SK-N-SH treated with all-trans-retinoic acid at 6 μM for 48 hours (cell line): ENCODE data around the gene MYH11.

Experiments
- ATAC-seq: fragments of 200-7000 bp; cut with Tn5 transposase; 3 replicates; pipeline ENCODE4 v1.9.1; 2020; ENCODE audit warnings: mild to moderate bottlenecking, moderate library complexity
- ARNTL ChIP-seq: fragments of 450-650 bp; formaldehyde crosslinking; IDR thresholded peaks from 2 replicates; pipeline ENCODE4 v1.5.0; 2020; ENCODE audit warnings: low read depth, mild to moderate bottlenecking, moderate library complexity, borderline replicate concordance
- BACH2 ChIP-seq: fragments of 250-450 bp; sonication (Bioruptor Pico); IDR thresholded peaks from 2 replicates; pipeline ENCODE4 v1.9.0; 2021; ENCODE audit warnings: mild to moderate bottlenecking, borderline replicate concordance
- CSDC2 ChIP-seq: fragments of 250-450 bp; sonication (Bioruptor Pico); IDR thresholded peaks from 2 replicates; pipeline ENCODE4 v1.5.0; 2020; ENCODE audit warnings: mild to moderate bottlenecking, moderate library complexity
- ESRRG ChIP-seq: fragments of 250-450 bp; sonication (Bioruptor Pico); IDR thresholded peaks from 2 replicates; pipeline ENCODE4 v1.6.1; 2021; ENCODE audit warnings: mild to moderate bottlenecking
- GLIS3 ChIP-seq: fragments of 250-450 bp; sonication (Bioruptor Pico); IDR thresholded peaks from 2 replicates; pipeline ENCODE4 v1.5.0; 2020; ENCODE audit warnings: mild to moderate bottlenecking, moderate library complexity
- ISL1 ChIP-seq: fragments of 250-450 bp; sonication (Bioruptor Pico); IDR thresholded peaks from 2 replicates; pipeline ENCODE4 v2.1.2; 2022; ENCODE audit warnings: mild to moderate bottlenecking, moderate library complexity
- PPARA ChIP-seq: fragments of 250-450 bp; sonication (Bioruptor Pico); IDR thresholded peaks from 2 replicates; pipeline ENCODE4 v1.5.0; 2020; ENCODE audit warnings: mild to moderate bottlenecking, borderline replicate concordance
- RARB ChIP-seq: fragments of 250-450 bp; sonication (Bioruptor Pico); IDR thresholded peaks from 2 replicates; pipeline ENCODE4 v1.8.0; 2021; ENCODE audit warnings: mild to moderate bottlenecking, moderate library complexity
- SNAI2 ChIP-seq: fragments of 250-450 bp; sonication (Bioruptor Pico); IDR thresholded peaks from 2 replicates; pipeline ENCODE4 v1.5.0; 2020; ENCODE audit warnings: mild to moderate bottlenecking, moderate library complexity
- TCF4 ChIP-seq: fragments of 250-450 bp; sonication (Bioruptor Pico); IDR thresholded peaks from 2 replicates; pipeline ENCODE4 v1.8.0; 2021; ENCODE audit warnings: mild to moderate bottlenecking, moderate library complexity, borderline replicate concordance
- TOX ChIP-seq: fragments of 250-450 bp; sonication (Bioruptor Pico); IDR thresholded peaks from 2 replicates; pipeline ENCODE4 v1.8.0; 2021; ENCODE audit warnings: mild to moderate bottlenecking, moderate library complexity, borderline replicate concordance
- ZC3H10 ChIP-seq: fragments of 250-450 bp; sonication (Bioruptor Pico); IDR thresholded peaks from 2 replicates; pipeline ENCODE4 v1.5.1; 2021; ENCODE audit warnings: mild to moderate bottlenecking, moderate library complexity
- ZFP3 ChIP-seq: fragments of 250-450 bp; sonication (Bioruptor Pico); IDR thresholded peaks from 2 replicates; pipeline ENCODE4 v1.5.0; 2020; ENCODE audit warnings: mild to moderate bottlenecking, moderate library complexity
- ZFP30 ChIP-seq: fragments of 450-650 bp; formaldehyde crosslinking; IDR thresholded peaks from 2 replicates; pipeline ENCODE4 v1.5.0; 2022; ENCODE audit warnings: mild to moderate bottlenecking, moderate library complexity
- ZNF565 ChIP-seq: fragments of 450-650 bp; formaldehyde crosslinking; conservative IDR thresholded peaks from 2 replicates; pipeline ENCODE4 v1.5.0; 2020; ENCODE audit warnings: low read depth, mild to moderate bottlenecking, moderate library complexity
- ZNF70 ChIP-seq: fragments of 450-650 bp; formaldehyde crosslinking; IDR thresholded peaks from 2 replicates; pipeline ENCODE4 v1.5.0; 2020; ENCODE audit warnings: mild to moderate bottlenecking, moderate library complexity
- ZNF8 ChIP-seq: fragments of 450-650 bp; formaldehyde crosslinking; IDR thresholded peaks from 2 replicates; pipeline ENCODE4 v1.5.0; 2020; ENCODE audit warnings: mild to moderate bottlenecking, moderate library complexity
- TF ChIP-seq, protein P1 (sequence below): fragments of 250-450 bp; sonication (Bioruptor Pico); IDR thresholded peaks from 2 replicates; pipeline ENCODE4 v1.8.0; 2021; ENCODE audit warnings: low read depth, mild to moderate bottlenecking, moderate library complexity, borderline replicate concordance
- TF ChIP-seq, protein P2 (sequence below): fragments of 250-450 bp; sonication (Bioruptor Pico); IDR thresholded peaks from 2 replicates; pipeline ENCODE4 v1.8.0; 2020; ENCODE audit warnings: mild to moderate bottlenecking, moderate library complexity, borderline replicate concordance
- TF ChIP-seq, protein P3 (sequence below): fragments of 250-450 bp; sonication (Bioruptor Pico); IDR thresholded peaks from 2 replicates; pipeline ENCODE4 v1.5.0; 2020; ENCODE audit warnings: mild to moderate bottlenecking, moderate library complexity
- TF ChIP-seq, protein P4 (sequence below): fragments of 250-450 bp; sonication (Bioruptor Pico); IDR thresholded peaks from 2 replicates; pipeline ENCODE4 v1.5.1; 2020; ENCODE audit warnings: low read depth, mild to moderate bottlenecking, moderate library complexity

Gene MYH11

DNA sequence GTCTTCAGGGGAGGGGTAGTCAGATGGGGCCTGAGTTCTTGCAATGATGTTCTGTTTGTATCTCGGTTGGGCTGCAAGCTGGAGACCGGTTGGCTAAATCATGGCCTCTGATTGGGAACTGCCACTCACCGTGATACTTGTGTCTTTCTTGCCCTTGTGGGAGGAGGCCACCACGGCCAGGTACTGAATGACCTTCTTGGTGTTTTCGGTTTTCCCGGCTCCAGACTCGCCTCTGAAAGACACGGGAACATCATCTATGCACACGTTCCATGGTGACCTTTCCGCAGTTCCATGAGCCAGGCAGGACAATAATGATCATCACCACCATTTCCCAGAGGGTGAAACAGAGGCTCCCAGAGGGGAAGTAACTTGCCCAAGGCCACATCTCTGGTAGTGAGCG, 70.3 kb downstream of the MYH11 start:
- TF ChIP-seq GLIS3 (CRISPR knock-in tag), result no peak
- TF ChIP-seq, protein P1, sequence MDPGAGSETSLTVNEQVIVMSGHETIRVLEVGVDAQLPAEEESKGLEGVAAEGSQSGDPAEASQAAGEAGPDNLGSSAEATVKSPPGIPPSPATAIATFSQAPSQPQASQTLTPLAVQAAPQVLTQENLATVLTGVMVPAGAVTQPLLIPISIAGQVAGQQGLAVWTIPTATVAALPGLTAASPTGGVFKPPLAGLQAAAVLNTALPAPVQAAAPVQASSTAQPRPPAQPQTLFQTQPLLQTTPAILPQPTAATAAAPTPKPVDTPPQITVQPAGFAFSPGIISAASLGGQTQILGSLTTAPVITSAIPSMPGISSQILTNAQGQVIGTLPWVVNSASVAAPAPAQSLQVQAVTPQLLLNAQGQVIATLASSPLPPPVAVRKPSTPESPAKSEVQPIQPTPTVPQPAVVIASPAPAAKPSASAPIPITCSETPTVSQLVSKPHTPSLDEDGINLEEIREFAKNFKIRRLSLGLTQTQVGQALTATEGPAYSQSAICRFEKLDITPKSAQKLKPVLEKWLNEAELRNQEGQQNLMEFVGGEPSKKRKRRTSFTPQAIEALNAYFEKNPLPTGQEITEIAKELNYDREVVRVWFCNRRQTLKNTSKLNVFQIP, result no peak
- TF ChIP-seq CSDC2 (CRISPR knock-in tag), result no peak
- no peak for TF ChIP-seq ZFP30 (CRISPR knock-in tag)
- TF ChIP-seq, protein P2, sequence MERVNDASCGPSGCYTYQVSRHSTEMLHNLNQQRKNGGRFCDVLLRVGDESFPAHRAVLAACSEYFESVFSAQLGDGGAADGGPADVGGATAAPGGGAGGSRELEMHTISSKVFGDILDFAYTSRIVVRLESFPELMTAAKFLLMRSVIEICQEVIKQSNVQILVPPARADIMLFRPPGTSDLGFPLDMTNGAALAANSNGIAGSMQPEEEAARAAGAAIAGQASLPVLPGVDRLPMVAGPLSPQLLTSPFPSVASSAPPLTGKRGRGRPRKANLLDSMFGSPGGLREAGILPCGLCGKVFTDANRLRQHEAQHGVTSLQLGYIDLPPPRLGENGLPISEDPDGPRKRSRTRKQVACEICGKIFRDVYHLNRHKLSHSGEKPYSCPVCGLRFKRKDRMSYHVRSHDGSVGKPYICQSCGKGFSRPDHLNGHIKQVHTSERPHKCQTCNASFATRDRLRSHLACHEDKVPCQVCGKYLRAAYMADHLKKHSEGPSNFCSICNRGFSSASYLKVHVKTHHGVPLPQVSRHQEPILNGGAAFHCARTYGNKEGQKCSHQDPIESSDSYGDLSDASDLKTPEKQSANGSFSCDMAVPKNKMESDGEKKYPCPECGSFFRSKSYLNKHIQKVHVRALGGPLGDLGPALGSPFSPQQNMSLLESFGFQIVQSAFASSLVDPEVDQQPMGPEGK (CRISPR knock-in tag), result no peak
- no peak for TF ChIP-seq ZFP3 (CRISPR knock-in tag)
- TF ChIP-seq ESRRG (CRISPR knock-in tag), result no peak
- TF ChIP-seq ZC3H10, result no peak
- no peak for TF ChIP-seq TCF4 (CRISPR knock-in tag)
- no peak for TF ChIP-seq ARNTL (CRISPR knock-in tag)
- no peak for TF ChIP-seq ISL1 (CRISPR knock-in tag)
- no peak for TF ChIP-seq TOX (CRISPR knock-in tag)
- no peak for TF ChIP-seq ZNF8 (CRISPR knock-in tag)
- TF ChIP-seq, protein P3, sequence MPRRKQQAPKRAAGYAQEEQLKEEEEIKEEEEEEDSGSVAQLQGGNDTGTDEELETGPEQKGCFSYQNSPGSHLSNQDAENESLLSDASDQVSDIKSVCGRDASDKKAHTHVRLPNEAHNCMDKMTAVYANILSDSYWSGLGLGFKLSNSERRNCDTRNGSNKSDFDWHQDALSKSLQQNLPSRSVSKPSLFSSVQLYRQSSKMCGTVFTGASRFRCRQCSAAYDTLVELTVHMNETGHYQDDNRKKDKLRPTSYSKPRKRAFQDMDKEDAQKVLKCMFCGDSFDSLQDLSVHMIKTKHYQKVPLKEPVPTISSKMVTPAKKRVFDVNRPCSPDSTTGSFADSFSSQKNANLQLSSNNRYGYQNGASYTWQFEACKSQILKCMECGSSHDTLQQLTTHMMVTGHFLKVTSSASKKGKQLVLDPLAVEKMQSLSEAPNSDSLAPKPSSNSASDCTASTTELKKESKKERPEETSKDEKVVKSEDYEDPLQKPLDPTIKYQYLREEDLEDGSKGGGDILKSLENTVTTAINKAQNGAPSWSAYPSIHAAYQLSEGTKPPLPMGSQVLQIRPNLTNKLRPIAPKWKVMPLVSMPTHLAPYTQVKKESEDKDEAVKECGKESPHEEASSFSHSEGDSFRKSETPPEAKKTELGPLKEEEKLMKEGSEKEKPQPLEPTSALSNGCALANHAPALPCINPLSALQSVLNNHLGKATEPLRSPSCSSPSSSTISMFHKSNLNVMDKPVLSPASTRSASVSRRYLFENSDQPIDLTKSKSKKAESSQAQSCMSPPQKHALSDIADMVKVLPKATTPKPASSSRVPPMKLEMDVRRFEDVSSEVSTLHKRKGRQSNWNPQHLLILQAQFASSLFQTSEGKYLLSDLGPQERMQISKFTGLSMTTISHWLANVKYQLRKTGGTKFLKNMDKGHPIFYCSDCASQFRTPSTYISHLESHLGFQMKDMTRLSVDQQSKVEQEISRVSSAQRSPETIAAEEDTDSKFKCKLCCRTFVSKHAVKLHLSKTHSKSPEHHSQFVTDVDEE (CRISPR knock-in tag), result no peak
- ATAC-seq, result no peak

DNA sequence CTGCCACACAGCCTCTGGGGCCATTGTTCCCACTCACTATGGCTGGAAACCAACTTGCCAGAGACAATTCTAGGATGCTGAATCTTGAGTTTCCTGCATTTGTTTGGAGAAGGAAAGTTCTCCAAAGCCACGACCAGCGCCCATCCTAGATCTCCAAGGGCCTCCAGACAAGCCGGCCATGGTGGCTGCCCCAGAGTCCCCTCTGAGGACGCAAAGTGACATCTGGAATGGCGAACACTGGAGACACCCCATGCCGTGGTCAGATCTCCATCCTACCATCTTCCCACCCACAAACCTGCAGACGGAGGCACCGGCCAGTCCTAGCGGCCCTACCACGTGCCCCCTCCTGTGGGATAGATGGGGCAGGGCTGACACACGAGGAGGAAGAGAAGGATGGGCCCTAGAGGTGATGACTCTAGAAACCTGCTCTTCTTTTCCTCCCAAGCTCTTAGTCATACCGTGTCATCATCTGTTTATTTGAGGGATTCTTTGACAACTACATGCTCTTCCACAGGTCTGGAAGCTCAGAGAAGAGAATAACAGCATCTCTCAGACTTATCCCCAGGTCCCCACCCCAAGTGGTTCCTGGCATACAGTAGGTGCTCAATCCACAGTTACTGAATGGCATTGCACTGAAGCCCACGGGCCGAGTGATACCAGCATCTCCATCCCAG, 71.3 kb downstream of the MYH11 start:
- no peak for ATAC-seq
- TF ChIP-seq, protein P4, sequence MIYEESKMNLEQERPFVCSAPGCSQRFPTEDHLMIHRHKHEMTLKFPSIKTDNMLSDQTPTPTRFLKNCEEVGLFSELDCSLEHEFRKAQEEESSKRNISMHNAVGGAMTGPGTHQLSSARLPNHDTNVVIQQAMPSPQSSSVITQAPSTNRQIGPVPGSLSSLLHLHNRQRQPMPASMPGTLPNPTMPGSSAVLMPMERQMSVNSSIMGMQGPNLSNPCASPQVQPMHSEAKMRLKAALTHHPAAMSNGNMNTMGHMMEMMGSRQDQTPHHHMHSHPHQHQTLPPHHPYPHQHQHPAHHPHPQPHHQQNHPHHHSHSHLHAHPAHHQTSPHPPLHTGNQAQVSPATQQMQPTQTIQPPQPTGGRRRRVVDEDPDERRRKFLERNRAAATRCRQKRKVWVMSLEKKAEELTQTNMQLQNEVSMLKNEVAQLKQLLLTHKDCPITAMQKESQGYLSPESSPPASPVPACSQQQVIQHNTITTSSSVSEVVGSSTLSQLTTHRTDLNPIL (CRISPR knock-in tag), result no peak
- TF ChIP-seq PPARA (CRISPR knock-in tag), result no peak
- TF ChIP-seq GLIS3 (CRISPR knock-in tag), result no peak
- no peak for TF ChIP-seq RARB (CRISPR knock-in tag)
- no peak for TF ChIP-seq ISL1 (CRISPR knock-in tag)
- TF ChIP-seq TCF4 (CRISPR knock-in tag), result no peak
- no peak for TF ChIP-seq ZNF565 (CRISPR knock-in tag)
- no peak for TF ChIP-seq BACH2
- no peak for TF ChIP-seq TOX (CRISPR knock-in tag)
- TF ChIP-seq, protein P3 (CRISPR knock-in tag), result no peak
- no peak for TF ChIP-seq ZNF70 (CRISPR knock-in tag)
- TF ChIP-seq ZC3H10, result no peak
- no peak for TF ChIP-seq SNAI2 (CRISPR knock-in tag)
- TF ChIP-seq ZFP3 (CRISPR knock-in tag), result no peak
- TF ChIP-seq ESRRG (CRISPR knock-in tag), result no peak
- no peak for TF ChIP-seq ARNTL (CRISPR knock-in tag)
